ENCODE measurements around the gene TCP11.

DNA sequence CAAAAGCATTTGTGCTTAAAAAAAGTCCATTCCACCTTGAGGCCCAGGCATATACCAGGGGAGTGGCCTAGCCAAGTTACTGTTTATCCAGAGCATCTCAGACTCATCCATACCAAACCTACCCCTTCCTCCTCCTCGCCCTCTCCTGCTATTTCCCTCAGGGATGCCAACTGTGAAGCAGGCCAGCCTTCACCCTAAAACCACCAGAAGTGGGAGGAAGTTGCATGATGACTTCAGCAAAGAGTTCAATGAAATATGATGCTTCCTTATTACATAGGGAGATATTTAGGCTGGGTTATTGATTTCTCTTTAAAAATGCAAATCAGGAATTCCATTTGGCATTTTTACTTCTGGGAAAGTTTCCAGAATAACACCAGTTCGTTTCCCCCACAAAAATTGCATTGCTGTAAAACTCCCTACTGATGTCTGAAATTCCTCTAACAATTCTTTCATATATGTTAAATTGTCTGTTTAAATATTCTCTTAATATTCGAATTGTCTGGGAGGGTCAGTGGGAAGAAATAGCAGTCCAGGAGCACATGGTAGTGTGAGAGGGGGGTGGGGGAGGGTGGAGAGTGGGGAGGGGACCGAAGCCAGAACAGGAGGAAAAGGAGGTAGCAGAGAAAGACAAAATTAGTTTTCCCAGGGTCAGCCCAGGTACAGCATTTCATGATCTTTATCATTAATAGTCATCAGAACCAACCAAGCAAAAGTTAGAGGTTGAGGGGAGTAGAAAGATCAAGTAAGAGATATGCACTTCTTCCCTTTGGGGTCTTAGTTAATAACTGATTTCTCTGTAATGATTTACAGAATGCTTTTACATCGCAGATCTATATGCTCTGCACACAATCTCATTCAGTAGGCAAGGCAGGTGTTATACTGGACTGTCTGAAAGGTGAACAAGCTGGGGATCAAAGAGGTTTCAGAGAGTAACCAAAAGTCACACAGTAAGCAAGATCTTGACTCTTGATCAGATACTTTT, 1.7 kb upstream of the TCP11 start:
- TF ChIP-seq, protein P1, sequence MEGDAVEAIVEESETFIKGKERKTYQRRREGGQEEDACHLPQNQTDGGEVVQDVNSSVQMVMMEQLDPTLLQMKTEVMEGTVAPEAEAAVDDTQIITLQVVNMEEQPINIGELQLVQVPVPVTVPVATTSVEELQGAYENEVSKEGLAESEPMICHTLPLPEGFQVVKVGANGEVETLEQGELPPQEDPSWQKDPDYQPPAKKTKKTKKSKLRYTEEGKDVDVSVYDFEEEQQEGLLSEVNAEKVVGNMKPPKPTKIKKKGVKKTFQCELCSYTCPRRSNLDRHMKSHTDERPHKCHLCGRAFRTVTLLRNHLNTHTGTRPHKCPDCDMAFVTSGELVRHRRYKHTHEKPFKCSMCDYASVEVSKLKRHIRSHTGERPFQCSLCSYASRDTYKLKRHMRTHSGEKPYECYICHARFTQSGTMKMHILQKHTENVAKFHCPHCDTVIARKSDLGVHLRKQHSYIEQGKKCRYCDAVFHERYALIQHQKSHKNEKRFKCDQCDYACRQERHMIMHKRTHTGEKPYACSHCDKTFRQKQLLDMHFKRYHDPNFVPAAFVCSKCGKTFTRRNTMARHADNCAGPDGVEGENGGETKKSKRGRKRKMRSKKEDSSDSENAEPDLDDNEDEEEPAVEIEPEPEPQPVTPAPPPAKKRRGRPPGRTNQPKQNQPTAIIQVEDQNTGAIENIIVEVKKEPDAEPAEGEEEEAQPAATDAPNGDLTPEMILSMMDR (IDR thresholded peaks at IDR 0.05), result no peak
- TF ChIP-seq POLR2A (IDR thresholded peaks at IDR 0.05), result no peak

Data from right lobe of liver (tissue), 4 donors.